K562 (cell line): ENCODE results near the gene ERVH48-1. TPM values are rescaled to one million over a fixed set of nuclear protein-coding genes. Genes with fewer than 3 reads are reported as not detected.

ENCODE experiments used
- CBX8 ChIP-seq: fragments of 200-600 bp; sonication (generic); IDR thresholded peaks from 2 replicates; pipeline ENCODE4 v1.6.1; 2012; ENCODE audit warnings: borderline replicate concordance, mixed run types, low read depth, mild to moderate bottlenecking, moderate library complexity, mixed read lengths, low read length, control low read depth, inconsistent platforms; ENCODE audit not compliant: poor library complexity, severe bottlenecking; ENCODE audit errors: extremely low read depth
- CTBP1 ChIP-seq: fragments of 450-650 bp; IDR thresholded peaks from 2 replicates; pipeline ENCODE4 v1.6.1; 2016; ENCODE audit warnings: borderline replicate concordance
- ETS2 ChIP-seq: IDR thresholded peaks from 2 replicates; pipeline ENCODE4 v1.6.1; 2016; ENCODE audit warnings: borderline replicate concordance, missing genetic modification characterization, mild to moderate bottlenecking, moderate library complexity, missing compliant biosample characterization; ENCODE audit not compliant: poor library complexity, severe bottlenecking
- FOXK1 ChIP-seq: sonication (generic); formaldehyde crosslinking; IDR thresholded peaks from 2 replicates; pipeline ENCODE4 v1.8.0; 2022; ENCODE audit warnings: missing genetic modification reagents, mild to moderate bottlenecking, borderline replicate concordance
- HDAC1 ChIP-seq, 2 experiments: fragments of 450-650 bp; IDR thresholded peaks; 2 replicates each; pipeline ENCODE4 v1.6.1; 2016 to 2017; ENCODE audit warnings: inconsistent platforms in 1 of 2, mild to moderate bottlenecking in 1 of 2, moderate library complexity in 1 of 2
- HOXB6 ChIP-seq: fragments of 250-450 bp; sonication (Bioruptor Pico); IDR thresholded peaks from 2 replicates; pipeline ENCODE4 v1.5.1; 2022; ENCODE audit warnings: mild to moderate bottlenecking, borderline replicate concordance
- NFXL1 ChIP-seq: fragments of 450-650 bp; formaldehyde crosslinking; IDR thresholded peaks from 2 replicates; pipeline ENCODE4 v1.4.0; 2021; ENCODE audit warnings: mild to moderate bottlenecking
- PHTF2 ChIP-seq: fragments of 250-450 bp; sonication (Bioruptor Pico); IDR thresholded peaks from 2 replicates; pipeline ENCODE4 v1.5.0; 2021; ENCODE audit warnings: mild to moderate bottlenecking
- RFX7 ChIP-seq: fragments of 250-450 bp; sonication (Bioruptor Pico); IDR thresholded peaks from 2 replicates; pipeline ENCODE4 v1.5.1; 2021; ENCODE audit warnings: mild to moderate bottlenecking
- SP2 ChIP-seq: IDR thresholded peaks from 2 replicates; pipeline ENCODE4 v1.6.1; 2011; ENCODE audit warnings: mild to moderate bottlenecking, low read depth, low read length, moderate library complexity; ENCODE audit not compliant: poor library complexity, severe bottlenecking; ENCODE audit errors: extremely low read depth
- SUPT5H ChIP-seq: fragments of 450-650 bp; IDR thresholded peaks from 2 replicates; pipeline ENCODE4 v1.6.1; 2016
- U2AF1 ChIP-seq: fragments of 200-400 bp; formaldehyde crosslinking; optimal IDR thresholded peaks from 2 replicates; pipeline ENCODE3; 2017; ENCODE audit warnings: mild to moderate bottlenecking, low read depth, low read length, moderate library complexity
- ZC3H11A ChIP-seq: IDR thresholded peaks from 2 replicates; pipeline ENCODE4 v1.6.1; 2012; ENCODE audit warnings: low read depth, low read length, improper control_type of control experiment
- ZFP30 ChIP-seq: fragments of 250-450 bp; sonication (Bioruptor Pico); IDR thresholded peaks from 2 replicates; pipeline ENCODE4 v1.8.0; 2022; ENCODE audit warnings: moderate library complexity, mild to moderate bottlenecking, inconsistent platforms, borderline replicate concordance
- ZNF165 ChIP-seq: fragments of 250-450 bp; sonication (Bioruptor Pico); IDR thresholded peaks from 2 replicates; pipeline ENCODE4 v1.4.0; 2020; ENCODE audit warnings: borderline replicate concordance
- ZNF184 ChIP-seq: sonication (generic); formaldehyde crosslinking; IDR thresholded peaks from 2 replicates; pipeline ENCODE4 v1.5.0; 2020; ENCODE audit warnings: missing genetic modification reagents
- ZNF277 ChIP-seq: fragments of 250-450 bp; sonication (Bioruptor Pico); IDR thresholded peaks from 2 replicates; pipeline ENCODE4 v1.8.0; 2022; ENCODE audit warnings: inconsistent platforms, mild to moderate bottlenecking, moderate library complexity, borderline replicate concordance
- polyA plus RNA-seq, 8 experiments: library from polyadenylated mRNA; depleted of rRNA in 4 of 8; stranded (reverse) in 5 of 8; unstranded in 3 of 8; fragments of >200 nt; fragmentation: Nextera tagmentation in 2 of 8; fragmentation: Illumina TruSeq in 1 of 8; extraction: Ambion mirVana in 2 of 8; extraction: Trizol in 1 of 8; gene quantifications; 2 replicates each; pipeline versions ENCODE4 v1.2.1 to v1.2.3, GENCODE V29; 2011 to 2014; ENCODE audit warnings: inconsistent platforms in 1 of 8, missing spikeins in 1 of 8
- total RNA-seq, 7 experiments: library from RNA; depleted of rRNA in 6 of 7; stranded (reverse); fragments of >200 nt in 6 of 7; fragmentation: Illumina TruSeq in 2 of 7; extraction: Trizol in 2 of 7; gene quantifications; 2 replicates each; pipeline versions ENCODE4 v1.2.1 to v1.2.3, GENCODE V29; 2011 to 2021; ENCODE audit warnings: low replicate concordance in 1 of 7
- TF ChIP-seq, protein P1 (sequence below): sonication (generic); formaldehyde crosslinking; IDR thresholded peaks from 2 replicates; pipeline ENCODE4 v1.4.0; 2020; ENCODE audit warnings: mild to moderate bottlenecking, missing genetic modification reagents
- TF ChIP-seq, protein P2 (sequence below): fragments of 250-450 bp; sonication (Bioruptor Pico); IDR thresholded peaks from 2 replicates; pipeline ENCODE4 v1.4.0; 2020; ENCODE audit warnings: mild to moderate bottlenecking, moderate library complexity, borderline replicate concordance
- TF ChIP-seq, protein P3 (sequence below): fragments of 250-450 bp; sonication (Bioruptor Pico); IDR thresholded peaks from 2 replicates; pipeline ENCODE4 v1.8.0; 2022; ENCODE audit warnings: moderate library complexity, mild to moderate bottlenecking, inconsistent platforms

Gene ERVH48-1
- total and polyA plus RNA-seq, 9 of the 15 experiments (the other 6 are each of a cell fraction or from before 2014, with no cell fraction given) = 0.08 to 0.49 (median 0.16) TPM; not detected in 3

GRCh38 chr21:42970946-42971653 lies 45.7 kb upstream of the ERVH48-1 start (continued):
- TF ChIP-seq HOXB6 (CRISPR knock-in tag) (no peak), ZNF184 (no peak), ZNF165 (CRISPR knock-in tag) (no peak), SUPT5H (no peak), RFX7 (CRISPR knock-in tag) (peak; percentile 69; the same call in 1 of the 2 replicates), ZNF277 (CRISPR knock-in tag) (no peak), CTBP1 (no peak), FOXK1 (CRISPR knock-in tag) (no peak), ZC3H11A (no peak), SP2 (no peak), PHTF2 (CRISPR knock-in tag) (no peak), U2AF1 (no peak), ETS2 (tag) (no peak), ZFP30 (CRISPR knock-in tag) (no peak), CBX8 (no peak), NFXL1 (CRISPR knock-in tag) (no peak), HDAC1 (IDR thresholded peaks at IDR 0.05) (no peak)
- TF ChIP-seq, protein P1, sequence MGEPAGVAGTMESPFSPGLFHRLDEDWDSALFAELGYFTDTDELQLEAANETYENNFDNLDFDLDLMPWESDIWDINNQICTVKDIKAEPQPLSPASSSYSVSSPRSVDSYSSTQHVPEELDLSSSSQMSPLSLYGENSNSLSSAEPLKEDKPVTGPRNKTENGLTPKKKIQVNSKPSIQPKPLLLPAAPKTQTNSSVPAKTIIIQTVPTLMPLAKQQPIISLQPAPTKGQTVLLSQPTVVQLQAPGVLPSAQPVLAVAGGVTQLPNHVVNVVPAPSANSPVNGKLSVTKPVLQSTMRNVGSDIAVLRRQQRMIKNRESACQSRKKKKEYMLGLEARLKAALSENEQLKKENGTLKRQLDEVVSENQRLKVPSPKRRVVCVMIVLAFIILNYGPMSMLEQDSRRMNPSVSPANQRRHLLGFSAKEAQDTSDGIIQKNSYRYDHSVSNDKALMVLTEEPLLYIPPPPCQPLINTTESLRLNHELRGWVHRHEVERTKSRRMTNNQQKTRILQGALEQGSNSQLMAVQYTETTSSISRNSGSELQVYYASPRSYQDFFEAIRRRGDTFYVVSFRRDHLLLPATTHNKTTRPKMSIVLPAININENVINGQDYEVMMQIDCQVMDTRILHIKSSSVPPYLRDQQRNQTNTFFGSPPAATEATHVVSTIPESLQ = no peak
- TF ChIP-seq, protein P2, sequence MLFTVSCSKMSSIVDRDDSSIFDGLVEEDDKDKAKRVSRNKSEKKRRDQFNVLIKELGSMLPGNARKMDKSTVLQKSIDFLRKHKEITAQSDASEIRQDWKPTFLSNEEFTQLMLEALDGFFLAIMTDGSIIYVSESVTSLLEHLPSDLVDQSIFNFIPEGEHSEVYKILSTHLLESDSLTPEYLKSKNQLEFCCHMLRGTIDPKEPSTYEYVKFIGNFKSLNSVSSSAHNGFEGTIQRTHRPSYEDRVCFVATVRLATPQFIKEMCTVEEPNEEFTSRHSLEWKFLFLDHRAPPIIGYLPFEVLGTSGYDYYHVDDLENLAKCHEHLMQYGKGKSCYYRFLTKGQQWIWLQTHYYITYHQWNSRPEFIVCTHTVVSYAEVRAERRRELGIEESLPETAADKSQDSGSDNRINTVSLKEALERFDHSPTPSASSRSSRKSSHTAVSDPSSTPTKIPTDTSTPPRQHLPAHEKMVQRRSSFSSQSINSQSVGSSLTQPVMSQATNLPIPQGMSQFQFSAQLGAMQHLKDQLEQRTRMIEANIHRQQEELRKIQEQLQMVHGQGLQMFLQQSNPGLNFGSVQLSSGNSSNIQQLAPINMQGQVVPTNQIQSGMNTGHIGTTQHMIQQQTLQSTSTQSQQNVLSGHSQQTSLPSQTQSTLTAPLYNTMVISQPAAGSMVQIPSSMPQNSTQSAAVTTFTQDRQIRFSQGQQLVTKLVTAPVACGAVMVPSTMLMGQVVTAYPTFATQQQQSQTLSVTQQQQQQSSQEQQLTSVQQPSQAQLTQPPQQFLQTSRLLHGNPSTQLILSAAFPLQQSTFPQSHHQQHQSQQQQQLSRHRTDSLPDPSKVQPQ (CRISPR knock-in tag) = no peak
- TF ChIP-seq, protein P3, sequence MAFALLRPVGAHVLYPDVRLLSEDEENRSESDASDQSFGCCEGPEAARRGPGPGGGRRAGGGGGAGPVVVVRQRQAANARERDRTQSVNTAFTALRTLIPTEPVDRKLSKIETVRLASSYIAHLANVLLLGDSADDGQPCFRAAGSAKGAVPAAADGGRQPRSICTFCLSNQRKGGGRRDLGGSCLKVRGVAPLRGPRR (CRISPR knock-in tag) = peak; percentile 62; the same call in 1 of the 2 replicates
